Retinal pigment epithelial cell (primary cell): Measurements from ENCODE around the gene IQCN.

ENCODE experiments used
- DNase-seq: peaks from one replicate; pipeline ENCODE4 v3.0.0-alpha.2; 2010; ENCODE audit warnings: low read depth
- H3K4me3 ChIP-seq: 2 replicates; pipeline ENCODE4 v1.5.1; 2011; ENCODE audit warnings: mild to moderate bottlenecking, low read length, control low read depth, moderate library complexity
- CTCF ChIP-seq: conservative IDR thresholded peaks from 2 replicates; pipeline ENCODE4 v1.5.1; 2011; ENCODE audit warnings: low read depth, low read length, control low read depth, inconsistent platforms

The IQCN gene

GRCh38 chr19:18264137-18264854, 10.0 kb downstream of the IQCN start:
- TF ChIP-seq CTCF = no peak
- no peak overlapping the region for H3K4me3 ChIP-seq
- no peak for DNase-seq

GRCh38 chr19:18263324-18264136, 10.7 kb downstream of the IQCN start:
- H3K4me3 ChIP-seq = no peak overlapping the region
- no peak for TF ChIP-seq CTCF
- DNase-seq = no peak

GRCh38 chr19:18262917-18263316, 11.3 kb downstream of the IQCN start:
- no peak for DNase-seq
- H3K4me3 ChIP-seq = no peak overlapping the region
- TF ChIP-seq CTCF = no peak

GRCh38 chr19:18262144-18262543, 12.1 kb downstream of the IQCN start:
- no peak overlapping the region for H3K4me3 ChIP-seq
- no peak for TF ChIP-seq CTCF
- DNase-seq = no peak

GRCh38 chr19:18261474-18261873, 12.8 kb downstream of the IQCN start:
- no peak for DNase-seq
- H3K4me3 ChIP-seq = no peak overlapping the region
- TF ChIP-seq CTCF = no peak

GRCh38 chr19:18259893-18260292, 14.4 kb downstream of the IQCN start:
- TF ChIP-seq CTCF = no peak
- no peak for DNase-seq
- no peak overlapping the region for H3K4me3 ChIP-seq
